Natural killer cell (primary cell): ENCODE data around the gene RELCH. TPM values are rescaled to one million over a fixed set of nuclear protein-coding genes. Genes with fewer than 3 reads are reported as not detected.

Source experiments
- ATAC-seq, 3 donors: fragments of 150-1000 bp in 2 of 3; fragments of 200-7000 bp in 1 of 3; cut with Tn5 transposase; 1 replicate in 1 of 3; 2 replicates in 2 of 3; pipeline ENCODE4 v1.10.0; 2021; ENCODE audit warnings: mild to moderate bottlenecking in 2 of 3, moderate library complexity in 2 of 3
- DNase-seq, 2 donors: peaks; one replicate each; pipeline versions ENCODE4 v3.0.0 to v3.0.0-alpha.2; 2013 to 2021; ENCODE audit warnings: mixed read lengths in 1 of 2
- H3K27ac ChIP-seq: one replicate; pipeline ENCODE4 v1.5.1; 2013; ENCODE audit warnings: mild to moderate bottlenecking, low read length
- H3K27me3 ChIP-seq: one replicate; pipeline ENCODE4 v1.6.1; 2013; ENCODE audit warnings: low read length; ENCODE audit not compliant: control insufficient read depth, insufficient read depth
- H3K36me3 ChIP-seq: one replicate; pipeline ENCODE4 v1.6.1; 2013; ENCODE audit warnings: low read length; ENCODE audit not compliant: control insufficient read depth, insufficient read depth
- H3K4me1 ChIP-seq: one replicate; pipeline ENCODE4 v1.6.1; 2013; ENCODE audit warnings: low read length; ENCODE audit not compliant: control insufficient read depth, insufficient read depth
- H3K4me3 ChIP-seq: one replicate; pipeline ENCODE4 v1.5.1; 2013; ENCODE audit warnings: low read length
- H3K9me3 ChIP-seq: one replicate; pipeline ENCODE4 v1.6.1; 2013; ENCODE audit warnings: low read length; ENCODE audit not compliant: control insufficient read depth, insufficient read depth
- H3K27ac Mint-ChIP-seq, 2 donors: one replicate each; pipeline ENCODE4 v1.8.0; 2022; ENCODE audit warnings: mild to moderate bottlenecking in 2 of 2, mixed read lengths in 2 of 2, moderate library complexity in 1 of 2
- H3K27me3 Mint-ChIP-seq, 2 donors: one replicate each; pipeline ENCODE4 v1.8.0; 2022; ENCODE audit warnings: low read depth in 2 of 2, mixed read lengths in 2 of 2
- H3K36me3 Mint-ChIP-seq: one replicate; pipeline ENCODE4 v1.8.0; 2022; ENCODE audit warnings: mixed read lengths
- H3K4me1 Mint-ChIP-seq, 2 donors: one replicate each; pipeline ENCODE4 v1.8.0; 2022; ENCODE audit warnings: mixed read lengths in 2 of 2
- H3K4me3 Mint-ChIP-seq: one replicate; pipeline ENCODE4 v1.8.0; 2022; ENCODE audit warnings: mild to moderate bottlenecking, moderate library complexity, mixed read lengths
- H3K9me3 Mint-ChIP-seq, 2 donors: one replicate each; pipeline ENCODE4 v1.8.0; 2022; ENCODE audit warnings: mixed read lengths in 2 of 2
- CTCF ChIP-seq: fragments of 200-600 bp; IDR thresholded peaks from one replicate; pipeline ENCODE4 v1.8.0; 2022; ENCODE audit warnings: antibody characterized with exemption
- WGBS: methylation state at CpG from one replicate; pipeline ENCODE4 v1.1.7; 2013; ENCODE audit warnings: missing lambda C conversion rate; ENCODE audit not compliant: insufficient coverage; 5-methylcytosine and 5-hydroxymethylcytosine counted together
- intact Hi-C: fragments of 100-400 bp; cut with micrococcal nuclease; formaldehyde crosslinking; loops from one replicate; pipeline ENCODE4 v1.14.2; 2022
- total RNA-seq, 4 donors: library from RNA; stranded (reverse); fragments of 120-200 nt in 1 of 4; gene quantifications; one replicate each; pipeline versions ENCODE4 v1.2.3 to v1.2.4, GENCODE V29; 2013 to 2022

Gene RELCH
- total RNA-seq, 3 donors from 2014 or later (not counting 1 experiment from before 2014, with no cell fraction given): 60.1 to 69.9 (median 63.9) TPM

GRCh38 chr18:62280058-62280457 is 93.0 kb downstream of the RELCH start:
- WGBS: 98% methylated on average over 5 of the region's 6 CpGs
- H3K27ac ChIP-seq: no peak overlapping the region
- H3K36me3 Mint-ChIP-seq: peaks cover 14% of the 10 kb centered on the region
- no peaks in the 10 kb centered on the region for H3K27me3 Mint-ChIP-seq
- no peak overlapping the region for H3K4me3 Mint-ChIP-seq
- peaks cover 11 to 14% of the 10 kb centered on the region in 2 donors for H3K4me1 Mint-ChIP-seq
- H3K36me3 ChIP-seq: peaks cover 56% of the 10 kb centered on the region
- no peaks in the 10 kb centered on the region for H3K27me3 ChIP-seq
- TF ChIP-seq CTCF: no peak
- no peak overlapping the region for H3K27ac Mint-ChIP-seq
- H3K9me3 ChIP-seq: no peaks in the 10 kb centered on the region
- H3K9me3 Mint-ChIP-seq: no peaks in the 10 kb centered on the region
- H3K4me3 ChIP-seq: no peak overlapping the region
- H3K4me1 ChIP-seq: no peaks in the 10 kb centered on the region
- ATAC-seq (no peak), DNase-seq (no peak)
- intact Hi-C loops: no loop called here

DNA sequence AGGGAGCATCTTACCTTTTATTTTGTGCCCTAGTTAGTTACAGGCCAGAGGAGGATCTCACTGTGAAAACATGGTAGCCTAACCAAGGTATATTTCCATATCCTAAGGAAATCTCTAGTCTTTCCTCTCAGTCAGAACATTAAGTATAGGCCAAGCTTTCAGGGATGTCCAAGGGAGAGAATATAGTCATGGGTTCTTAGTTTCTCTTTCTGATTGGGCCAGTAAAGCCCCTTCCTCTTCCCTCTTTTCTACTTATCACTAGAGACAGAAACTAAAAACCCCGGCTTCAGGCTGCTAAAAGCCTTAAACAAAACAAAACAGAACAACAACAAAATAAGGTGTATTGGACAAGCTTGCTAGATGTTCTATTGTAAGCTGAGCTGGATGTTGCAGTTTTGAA is 93.7 kb downstream of the RELCH start:
- Histone ChIP-seq H3K27ac (no peak overlapping the region), H3K9me3 (no peaks in the 10 kb centered on the region), H3K36me3 (peaks cover 57% of the 10 kb centered on the region), H3K4me1 (no peaks in the 10 kb centered on the region), H3K4me3 (no peak overlapping the region), H3K27me3 (no peaks in the 10 kb centered on the region)
- H3K9me3 Mint-ChIP-seq: no peaks in the 10 kb centered on the region
- no CpG with 5 or more reads among the region's 1 CpG for WGBS
- ATAC-seq (no peak), DNase-seq (no peak)
- peaks cover 22% of the 10 kb centered on the region for H3K36me3 Mint-ChIP-seq
- peaks cover 14% of the 10 kb centered on the region in 2 donors for H3K4me1 Mint-ChIP-seq
- intact Hi-C loops: no loop called here
- peak overlapping the region in 1 of 2 donors; percentile 35 for H3K27ac Mint-ChIP-seq
- no peak overlapping the region for H3K4me3 Mint-ChIP-seq
- no peak for TF ChIP-seq CTCF
- H3K27me3 Mint-ChIP-seq: no peaks in the 10 kb centered on the region

DNA sequence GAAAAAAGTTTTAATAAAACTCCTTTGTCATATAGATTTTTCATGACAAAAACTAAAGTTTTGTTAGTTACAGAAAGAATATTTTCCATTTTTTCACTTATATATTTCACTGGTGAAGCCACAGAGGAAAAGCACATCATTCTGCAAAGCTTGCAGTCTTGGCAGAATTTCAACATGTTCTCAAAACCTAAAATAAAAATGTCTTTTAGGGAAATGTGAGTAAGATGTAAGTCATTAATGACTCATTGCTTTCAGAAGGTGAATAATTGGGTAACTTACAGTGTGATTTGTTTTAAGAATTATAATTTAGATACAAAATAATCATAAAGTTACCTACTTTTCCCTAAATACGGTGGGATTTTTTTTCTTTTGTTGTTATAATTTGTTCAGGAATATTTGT is 94.6 kb downstream of the RELCH start:
- H3K4me1 Mint-ChIP-seq: peaks cover 13 to 17% of the 10 kb centered on the region in 2 donors
- no peak for DNase-seq

More for the DNA sequence above, 94.6 kb downstream of the RELCH start:
- ATAC-seq: no peak
- Histone ChIP-seq H3K4me1 (no peaks in the 10 kb centered on the region), H3K36me3 (peaks cover 56% of the 10 kb centered on the region), H3K27ac (no peak overlapping the region), H3K27me3 (no peaks in the 10 kb centered on the region), H3K4me3 (no peak overlapping the region), H3K9me3 (no peaks in the 10 kb centered on the region)
- no peak overlapping the region for H3K27ac Mint-ChIP-seq
- H3K27me3 Mint-ChIP-seq: no peaks in the 10 kb centered on the region
- H3K4me3 Mint-ChIP-seq: no peak overlapping the region
- WGBS: no CpG with 5 or more reads among the region's 1 CpG
- peaks cover 26% of the 10 kb centered on the region for H3K36me3 Mint-ChIP-seq
- no peaks in the 10 kb centered on the region for H3K9me3 Mint-ChIP-seq
- no peak for TF ChIP-seq CTCF
- intact Hi-C loops: no loop called here
